GM23338 (cell line): ENCODE data around the gene CLK3. TPM values are rescaled to one million over a fixed set of nuclear protein-coding genes. Genes with fewer than 3 reads are reported as not detected.

Source experiments
- ATAC-seq: fragments of 200-7000 bp; cut with Tn5 transposase; 3 replicates; pipeline ENCODE4 v1.9.1; 2020
- DNase-seq: peaks from one replicate; pipeline ENCODE4 v3.0.0-alpha.2; 2015; ENCODE audit warnings: low spot score
- H2AFZ ChIP-seq: fragments of 200-600 bp; sonication (generic); 2 replicates; pipeline ENCODE4 v1.8.0; 2016; ENCODE audit warnings: antibody characterized with exemption, mild to moderate bottlenecking, moderate library complexity
- H3F3A ChIP-seq: fragments of 200-600 bp; sonication (generic); replicated peaks from 2 replicates; pipeline ENCODE4 v1.8.0; 2017; ENCODE audit warnings: antibody characterized with exemption, mixed run types, low read depth
- H3K27ac ChIP-seq: fragments of 200-600 bp; sonication (generic); 2 replicates; pipeline ENCODE4 v1.6.1; 2016; ENCODE audit warnings: low read depth
- H3K27me3 ChIP-seq: fragments of 200-600 bp; sonication (generic); 2 replicates; pipeline ENCODE4 v1.8.0; 2016; ENCODE audit warnings: mild to moderate bottlenecking, mixed run types, moderate library complexity; ENCODE audit not compliant: insufficient read depth
- H3K36me3 ChIP-seq: fragments of 200-600 bp; sonication (generic); 2 replicates; pipeline ENCODE4 v1.8.0; 2016; ENCODE audit warnings: mild to moderate bottlenecking; ENCODE audit not compliant: insufficient read depth
- H3K4me1 ChIP-seq: fragments of 200-600 bp; sonication (generic); 2 replicates; pipeline ENCODE4 v1.8.0; 2016; ENCODE audit warnings: mild to moderate bottlenecking, moderate library complexity; ENCODE audit not compliant: insufficient read depth
- H3K4me2 ChIP-seq: fragments of 200-600 bp; sonication (generic); 2 replicates; pipeline ENCODE4 v1.7.1; 2017; ENCODE audit warnings: mixed run types
- H3K4me3 ChIP-seq: fragments of 200-600 bp; sonication (generic); 2 replicates; pipeline ENCODE4 v1.6.1; 2016; ENCODE audit warnings: mixed run types
- H3K79me2 ChIP-seq: fragments of 200-600 bp; sonication (generic); replicated peaks from 2 replicates; pipeline ENCODE4 v1.8.0; 2017; ENCODE audit warnings: mild to moderate bottlenecking; ENCODE audit not compliant: insufficient read depth
- H3K9me2 ChIP-seq: fragments of 200-600 bp; sonication (generic); 2 replicates; pipeline ENCODE4 v1.8.0; 2017; ENCODE audit not compliant: insufficient read depth
- H4K20me1 ChIP-seq: fragments of 200-600 bp; sonication (generic); replicated peaks from 2 replicates; pipeline ENCODE4 v1.8.0; 2017; ENCODE audit warnings: mild to moderate bottlenecking; ENCODE audit not compliant: insufficient read depth
- H3K27ac Mint-ChIP-seq: 2 replicates; pipeline ENCODE4 v1.8.0; 2020; ENCODE audit warnings: inconsistent platforms, mild to moderate bottlenecking, moderate library complexity, mixed read lengths
- H3K27me3 Mint-ChIP-seq: 3 replicates; pipeline ENCODE4 v1.8.0; 2022; ENCODE audit warnings: low read depth, mild to moderate bottlenecking, moderate library complexity, mixed read lengths, inconsistent platforms; ENCODE audit not compliant: insufficient read depth, poor library complexity
- H3K36me3 Mint-ChIP-seq: 3 replicates; pipeline ENCODE4 v1.8.0; 2021; ENCODE audit warnings: low read depth, mild to moderate bottlenecking, inconsistent platforms, moderate library complexity, mixed read lengths
- H3K4me1 Mint-ChIP-seq: 3 replicates; pipeline ENCODE4 v1.8.0; 2020; ENCODE audit warnings: mild to moderate bottlenecking, inconsistent platforms, mixed read lengths
- H3K4me3 Mint-ChIP-seq: 3 replicates; pipeline ENCODE4 v1.8.0; 2021; ENCODE audit warnings: moderate library complexity, mild to moderate bottlenecking, inconsistent platforms, mixed read lengths
- H3K9me3 Mint-ChIP-seq: 3 replicates; pipeline ENCODE4 v1.8.0; 2020; ENCODE audit warnings: moderate library complexity, mild to moderate bottlenecking, inconsistent platforms, mixed read lengths
- CREB1 ChIP-seq: fragments of 250-450 bp; sonication (Bioruptor Pico); IDR thresholded peaks from 2 replicates; pipeline ENCODE4 v1.5.0; 2020; ENCODE audit warnings: low read depth, mild to moderate bottlenecking, moderate library complexity
- EZH2 ChIP-seq: fragments of 200-600 bp; sonication (generic); IDR thresholded peaks from one replicate; pipeline ENCODE4 v1.8.0; 2017; ENCODE audit warnings: antibody characterized with exemption, mild to moderate bottlenecking, low read depth; ENCODE audit not compliant: unreplicated experiment
- JUNB ChIP-seq: IDR thresholded peaks from one replicate; pipeline ENCODE4 v1.6.1; 2016; ENCODE audit warnings: antibody characterized with exemption; ENCODE audit not compliant: unreplicated experiment
- NANOG ChIP-seq: IDR thresholded peaks from 2 replicates; pipeline ENCODE4 v1.6.1; 2016; ENCODE audit warnings: antibody characterized with exemption, borderline replicate concordance
- POLR2AphosphoS5 ChIP-seq: IDR thresholded peaks from 2 replicates; pipeline ENCODE4 v1.6.1; 2016; ENCODE audit warnings: antibody characterized with exemption, low read depth
- ZNF114 ChIP-seq: fragments of 250-450 bp; sonication (Bioruptor Pico); IDR thresholded peaks from 2 replicates; pipeline ENCODE4 v1.5.0; 2020; ENCODE audit warnings: mild to moderate bottlenecking, moderate library complexity
- polyA plus RNA-seq: library from polyadenylated mRNA; unstranded; fragments of >200 nt; fragmentation: Nextera tagmentation; extraction: Ambion mirVana; gene quantifications from 2 replicates; pipeline ENCODE4 v1.2.1, GENCODE V29; 2016
- total RNA-seq: library from RNA; depleted of rRNA; stranded (reverse); fragments of >200 nt; shearing (Covaris generic); gene quantifications from 2 replicates; pipeline ENCODE4 v1.2.3, GENCODE V29; 2014
- TF ChIP-seq, protein P1 (sequence below), 2 experiments: fragments of 200-600 bp in 1 of 2; sonication (generic) in 1 of 2; conservative IDR thresholded peaks; 2 replicates each; pipeline versions ENCODE4 v1.5.1 to v1.6.1; 2016 to 2017; ENCODE audit warnings: antibody characterized with exemption in 2 of 2, low read depth in 2 of 2, mild to moderate bottlenecking in 2 of 2, moderate library complexity in 1 of 2
- TF ChIP-seq, protein P2 (sequence below): IDR thresholded peaks from 2 replicates; pipeline ENCODE4 v1.6.1; 2016; ENCODE audit warnings: antibody characterized with exemption
- TF ChIP-seq, protein P3 (sequence below): fragments of 250-450 bp; sonication (Bioruptor Pico); IDR thresholded peaks from 2 replicates; pipeline ENCODE4 v1.5.0; 2020; ENCODE audit warnings: mild to moderate bottlenecking, moderate library complexity

CLK3 gene
- total and polyA plus RNA-seq, 2 experiments from 2014 or later: 40.7 to 67.7 TPM

DNA sequence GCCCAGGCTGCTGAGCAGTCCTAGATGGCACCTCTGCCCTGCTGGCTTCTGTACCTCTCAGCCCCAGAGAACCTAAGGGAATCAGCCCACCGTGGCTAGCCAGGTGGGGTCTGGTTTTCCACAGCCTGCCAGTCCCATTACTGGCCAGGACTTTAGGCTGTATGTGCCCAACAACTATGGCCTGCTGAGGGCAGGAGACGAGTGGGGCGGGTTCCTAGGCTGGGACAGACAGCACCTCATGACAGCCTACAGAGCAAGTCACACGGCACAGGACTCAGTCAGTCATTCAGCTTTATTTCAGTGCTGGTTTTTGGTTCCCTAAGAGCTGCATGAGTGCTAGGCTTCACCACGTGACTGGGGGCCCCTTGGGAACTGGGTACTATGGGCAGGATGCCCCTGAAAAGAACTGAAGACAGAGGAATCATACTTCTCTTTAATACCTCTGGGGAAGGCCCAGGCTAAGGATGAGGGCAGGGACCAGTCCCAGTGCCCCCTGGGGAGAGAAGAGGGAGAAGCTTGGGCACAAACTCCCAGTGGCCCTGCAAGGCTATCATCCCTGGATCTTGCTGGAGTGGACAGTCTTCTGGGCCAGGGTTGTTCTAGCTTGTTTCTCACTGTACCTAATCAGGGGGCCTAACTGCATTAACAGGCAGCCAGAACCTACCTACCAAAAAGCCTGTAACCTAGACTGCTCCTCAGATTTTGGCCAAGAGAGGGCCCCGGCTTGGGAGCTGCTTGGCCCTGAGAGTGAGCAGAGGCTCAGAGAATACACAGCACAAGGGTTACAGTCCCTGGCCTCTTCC lies 14.8 kb downstream of the CLK3 start:
- Histone ChIP-seq H3F3A (0 out of 2 replicates have a peak, but pooled peaks cover 7% of the 10 kb centered on the region), H3K27me3 (no peaks in the 10 kb centered on the region), H3K36me3 (peaks cover 19% of the 10 kb centered on the region; the same call in 1 of the 2 replicates), H3K79me2 (0 out of 2 replicates have a peak, but pooled peaks cover 5% of the 10 kb centered on the region), H3K9me2 (no peaks in the 10 kb centered on the region), H3K4me3 (no peak overlapping the region), H2AFZ (no peak overlapping the region), H3K4me2 (no peak overlapping the region), H3K27ac (no peak overlapping the region), H3K4me1 (no peaks in the 10 kb centered on the region), H4K20me1 (peaks cover 4% of the 10 kb centered on the region; the same call in 1 of the 2 replicates)
- Mint-ChIP-seq H3K4me1 (no peaks in the 10 kb centered on the region), H3K36me3 (peaks cover 56% of the 10 kb centered on the region), H3K27me3 (peaks cover 16% of the 10 kb centered on the region), H3K27ac (no peak overlapping the region), H3K9me3 (no peaks in the 10 kb centered on the region), H3K4me3 (no peak overlapping the region)
- ATAC-seq (no peak), DNase-seq (no peak)
- TF ChIP-seq EZH2: no peak
- TF ChIP-seq, protein P1, sequence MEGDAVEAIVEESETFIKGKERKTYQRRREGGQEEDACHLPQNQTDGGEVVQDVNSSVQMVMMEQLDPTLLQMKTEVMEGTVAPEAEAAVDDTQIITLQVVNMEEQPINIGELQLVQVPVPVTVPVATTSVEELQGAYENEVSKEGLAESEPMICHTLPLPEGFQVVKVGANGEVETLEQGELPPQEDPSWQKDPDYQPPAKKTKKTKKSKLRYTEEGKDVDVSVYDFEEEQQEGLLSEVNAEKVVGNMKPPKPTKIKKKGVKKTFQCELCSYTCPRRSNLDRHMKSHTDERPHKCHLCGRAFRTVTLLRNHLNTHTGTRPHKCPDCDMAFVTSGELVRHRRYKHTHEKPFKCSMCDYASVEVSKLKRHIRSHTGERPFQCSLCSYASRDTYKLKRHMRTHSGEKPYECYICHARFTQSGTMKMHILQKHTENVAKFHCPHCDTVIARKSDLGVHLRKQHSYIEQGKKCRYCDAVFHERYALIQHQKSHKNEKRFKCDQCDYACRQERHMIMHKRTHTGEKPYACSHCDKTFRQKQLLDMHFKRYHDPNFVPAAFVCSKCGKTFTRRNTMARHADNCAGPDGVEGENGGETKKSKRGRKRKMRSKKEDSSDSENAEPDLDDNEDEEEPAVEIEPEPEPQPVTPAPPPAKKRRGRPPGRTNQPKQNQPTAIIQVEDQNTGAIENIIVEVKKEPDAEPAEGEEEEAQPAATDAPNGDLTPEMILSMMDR (conservative IDR thresholded peaks at IDR 0.05; ENCODE audit: low read depth in 2 of 2): no peak

DNA sequence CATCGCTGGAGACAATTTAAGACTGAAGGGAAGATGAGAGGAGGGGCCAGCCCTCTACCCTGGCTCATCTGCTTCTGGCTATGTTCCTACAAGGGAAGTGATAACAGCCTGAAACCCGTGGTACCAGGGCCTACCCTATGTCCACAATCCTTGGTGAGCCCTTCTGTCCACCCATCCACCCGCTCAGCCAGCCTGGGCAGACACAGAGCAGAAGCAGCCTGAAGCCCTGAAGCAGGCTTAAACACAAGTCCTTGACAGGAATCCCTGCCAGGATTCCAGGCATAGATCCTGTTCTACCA lies 15.4 kb downstream of the CLK3 start:
- Mint-ChIP-seq H3K4me1 (no peaks in the 10 kb centered on the region), H3K27ac (no peak overlapping the region), H3K9me3 (no peaks in the 10 kb centered on the region), H3K36me3 (peaks cover 50% of the 10 kb centered on the region), H3K27me3 (peaks cover 15% of the 10 kb centered on the region), H3K4me3 (no peak overlapping the region)
- no peak overlapping the region for H3K4me2 ChIP-seq
- no peak overlapping the region for H2AFZ ChIP-seq
- no peak overlapping the region for H3K27ac ChIP-seq
- DNase-seq: no peak
- no peak for ATAC-seq
- 0 out of 2 replicates have a peak, but pooled peaks cover 5% of the 10 kb centered on the region for H3K79me2 ChIP-seq
- 0 out of 2 replicates have a peak, but pooled peaks cover 7% of the 10 kb centered on the region for H3F3A ChIP-seq
- H3K27me3 ChIP-seq: no peaks in the 10 kb centered on the region
- no peaks in the 10 kb centered on the region for H3K4me1 ChIP-seq
- H3K9me2 ChIP-seq: no peaks in the 10 kb centered on the region
- H3K4me3 ChIP-seq: no peak overlapping the region
- peaks cover 7% of the 10 kb centered on the region for H4K20me1 ChIP-seq
- peaks cover 19% of the 10 kb centered on the region; the same call in 1 of the 2 replicates for H3K36me3 ChIP-seq
- no peak for TF ChIP-seq POLR2AphosphoS5
- no peak for TF ChIP-seq NANOG
- TF ChIP-seq JUNB: no peak
- TF ChIP-seq ZNF114 (CRISPR knock-in tag): no peak
- TF ChIP-seq CREB1 (CRISPR knock-in tag): no peak
- TF ChIP-seq, protein P1 (conservative IDR thresholded peaks at IDR 0.05; ENCODE audit: low read depth in 2 of 2): no peak
- TF ChIP-seq, protein P2, sequence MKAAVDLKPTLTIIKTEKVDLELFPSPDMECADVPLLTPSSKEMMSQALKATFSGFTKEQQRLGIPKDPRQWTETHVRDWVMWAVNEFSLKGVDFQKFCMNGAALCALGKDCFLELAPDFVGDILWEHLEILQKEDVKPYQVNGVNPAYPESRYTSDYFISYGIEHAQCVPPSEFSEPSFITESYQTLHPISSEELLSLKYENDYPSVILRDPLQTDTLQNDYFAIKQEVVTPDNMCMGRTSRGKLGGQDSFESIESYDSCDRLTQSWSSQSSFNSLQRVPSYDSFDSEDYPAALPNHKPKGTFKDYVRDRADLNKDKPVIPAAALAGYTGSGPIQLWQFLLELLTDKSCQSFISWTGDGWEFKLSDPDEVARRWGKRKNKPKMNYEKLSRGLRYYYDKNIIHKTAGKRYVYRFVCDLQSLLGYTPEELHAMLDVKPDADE: no peak
- TF ChIP-seq EZH2: no peak
- TF ChIP-seq, protein P3, sequence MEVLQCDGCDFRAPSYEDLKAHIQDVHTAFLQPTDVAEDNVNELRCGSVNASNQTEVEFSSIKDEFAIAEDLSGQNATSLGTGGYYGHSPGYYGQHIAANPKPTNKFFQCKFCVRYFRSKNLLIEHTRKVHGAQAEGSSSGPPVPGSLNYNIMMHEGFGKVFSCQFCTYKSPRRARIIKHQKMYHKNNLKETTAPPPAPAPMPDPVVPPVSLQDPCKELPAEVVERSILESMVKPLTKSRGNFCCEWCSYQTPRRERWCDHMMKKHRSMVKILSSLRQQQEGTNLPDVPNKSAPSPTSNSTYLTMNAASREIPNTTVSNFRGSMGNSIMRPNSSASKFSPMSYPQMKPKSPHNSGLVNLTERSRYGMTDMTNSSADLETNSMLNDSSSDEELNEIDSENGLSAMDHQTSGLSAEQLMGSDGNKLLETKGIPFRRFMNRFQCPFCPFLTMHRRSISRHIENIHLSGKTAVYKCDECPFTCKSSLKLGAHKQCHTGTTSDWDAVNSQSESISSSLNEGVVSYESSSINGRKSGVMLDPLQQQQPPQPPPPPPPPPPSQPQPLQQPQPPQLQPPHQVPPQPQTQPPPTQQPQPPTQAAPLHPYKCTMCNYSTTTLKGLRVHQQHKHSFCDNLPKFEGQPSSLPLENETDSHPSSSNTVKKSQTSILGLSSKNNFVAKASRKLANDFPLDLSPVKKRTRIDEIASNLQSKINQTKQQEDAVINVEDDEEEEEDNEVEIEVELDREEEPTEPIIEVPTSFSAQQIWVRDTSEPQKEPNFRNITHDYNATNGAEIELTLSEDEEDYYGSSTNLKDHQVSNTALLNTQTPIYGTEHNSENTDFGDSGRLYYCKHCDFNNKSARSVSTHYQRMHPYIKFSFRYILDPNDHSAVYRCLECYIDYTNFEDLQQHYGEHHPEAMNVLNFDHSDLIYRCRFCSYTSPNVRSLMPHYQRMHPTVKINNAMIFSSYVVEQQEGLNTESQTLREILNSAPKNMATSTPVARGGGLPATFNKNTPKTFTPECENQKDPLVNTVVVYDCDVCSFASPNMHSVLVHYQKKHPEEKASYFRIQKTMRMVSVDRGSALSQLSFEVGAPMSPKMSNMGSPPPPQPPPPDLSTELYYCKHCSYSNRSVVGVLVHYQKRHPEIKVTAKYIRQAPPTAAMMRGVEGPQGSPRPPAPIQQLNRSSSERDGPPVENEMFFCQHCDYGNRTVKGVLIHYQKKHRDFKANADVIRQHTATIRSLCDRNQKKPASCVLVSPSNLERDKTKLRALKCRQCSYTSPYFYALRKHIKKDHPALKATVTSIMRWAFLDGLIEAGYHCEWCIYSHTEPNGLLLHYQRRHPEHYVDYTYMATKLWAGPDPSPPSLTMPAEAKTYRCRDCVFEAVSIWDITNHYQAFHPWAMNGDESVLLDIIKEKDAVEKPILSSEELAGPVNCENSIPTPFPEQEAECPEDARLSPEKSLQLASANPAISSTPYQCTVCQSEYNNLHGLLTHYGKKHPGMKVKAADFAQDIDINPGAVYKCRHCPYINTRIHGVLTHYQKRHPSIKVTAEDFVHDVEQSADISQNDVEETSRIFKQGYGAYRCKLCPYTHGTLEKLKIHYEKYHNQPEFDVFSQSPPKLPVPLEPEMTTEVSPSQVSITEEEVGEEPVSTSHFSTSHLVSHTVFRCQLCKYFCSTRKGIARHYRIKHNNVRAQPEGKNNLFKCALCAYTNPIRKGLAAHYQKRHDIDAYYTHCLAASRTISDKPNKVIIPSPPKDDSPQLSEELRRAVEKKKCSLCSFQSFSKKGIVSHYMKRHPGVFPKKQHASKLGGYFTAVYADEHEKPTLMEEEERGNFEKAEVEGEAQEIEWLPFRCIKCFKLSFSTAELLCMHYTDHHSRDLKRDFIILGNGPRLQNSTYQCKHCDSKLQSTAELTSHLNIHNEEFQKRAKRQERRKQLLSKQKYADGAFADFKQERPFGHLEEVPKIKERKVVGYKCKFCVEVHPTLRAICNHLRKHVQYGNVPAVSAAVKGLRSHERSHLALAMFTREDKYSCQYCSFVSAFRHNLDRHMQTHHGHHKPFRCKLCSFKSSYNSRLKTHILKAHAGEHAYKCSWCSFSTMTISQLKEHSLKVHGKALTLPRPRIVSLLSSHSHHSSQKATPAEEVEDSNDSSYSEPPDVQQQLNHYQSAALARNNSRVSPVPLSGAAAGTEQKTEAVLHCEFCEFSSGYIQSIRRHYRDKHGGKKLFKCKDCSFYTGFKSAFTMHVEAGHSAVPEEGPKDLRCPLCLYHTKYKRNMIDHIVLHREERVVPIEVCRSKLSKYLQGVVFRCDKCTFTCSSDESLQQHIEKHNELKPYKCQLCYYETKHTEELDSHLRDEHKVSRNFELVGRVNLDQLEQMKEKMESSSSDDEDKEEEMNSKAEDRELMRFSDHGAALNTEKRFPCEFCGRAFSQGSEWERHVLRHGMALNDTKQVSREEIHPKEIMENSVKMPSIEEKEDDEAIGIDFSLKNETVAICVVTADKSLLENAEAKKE: no peak
